NCI-H128 (cell line): Measurements from ENCODE around the gene FABP3.
"Not testable (repeated sequence)": the region's sequence is repeated elsewhere in the genome, so short reads cannot be mapped to it uniquely, and the experiment has no call there.

Experiments
- DNase-seq: peaks from one replicate; lab custom pipeline; 2025; ENCODE audit not compliant: unreplicated experiment; lab: John Stamatoyannopoulos, UW

The FABP3 gene

GRCh38 chr1:31399976-31400375, 27.1 kb upstream of the FABP3 start:
- no peak for DNase-seq

- no peak for DNase-seq
Measured at GRCh38 chr1:31398246-31398645, 25.4 kb upstream of the FABP3 start.

DNA sequence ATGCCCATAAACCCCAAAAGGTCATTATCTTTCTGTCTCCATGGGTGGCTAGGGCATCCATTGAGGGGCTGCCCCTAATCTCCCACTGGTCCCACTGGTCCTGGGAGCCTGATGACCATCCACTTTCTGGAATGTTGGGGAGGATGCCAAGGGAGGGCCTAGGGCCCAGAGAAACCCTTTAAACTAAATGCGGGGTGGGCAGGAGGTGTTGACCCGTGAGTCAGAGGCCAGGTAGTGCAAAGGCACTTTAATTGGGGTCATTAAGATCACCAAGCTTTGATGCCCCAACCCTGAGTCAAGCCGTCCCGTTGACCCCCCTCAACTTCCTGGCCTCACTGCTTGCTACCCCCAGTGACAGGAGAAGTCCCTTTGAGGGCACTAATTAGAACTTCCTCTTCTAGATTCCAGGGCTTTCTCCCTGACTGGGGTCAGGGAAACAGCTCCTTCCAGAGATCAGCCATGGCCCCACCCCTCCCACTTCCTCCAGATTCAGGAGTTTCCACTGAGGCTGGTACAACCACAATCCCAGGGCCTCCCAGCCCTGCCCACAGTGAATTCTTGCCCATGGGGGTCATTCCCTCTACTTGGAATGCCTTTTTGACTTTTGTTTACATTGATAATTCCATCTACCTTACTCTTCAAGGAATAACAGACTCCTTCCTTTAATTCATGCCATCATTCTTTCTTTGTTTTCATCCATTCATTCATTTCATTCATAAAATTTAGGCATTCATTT, 24.7 kb upstream of the FABP3 start:
- no peak for DNase-seq

GRCh38 chr1:31396633-31397351, 23.9 kb upstream of the FABP3 start:
- DNase-seq, result no peak

DNA sequence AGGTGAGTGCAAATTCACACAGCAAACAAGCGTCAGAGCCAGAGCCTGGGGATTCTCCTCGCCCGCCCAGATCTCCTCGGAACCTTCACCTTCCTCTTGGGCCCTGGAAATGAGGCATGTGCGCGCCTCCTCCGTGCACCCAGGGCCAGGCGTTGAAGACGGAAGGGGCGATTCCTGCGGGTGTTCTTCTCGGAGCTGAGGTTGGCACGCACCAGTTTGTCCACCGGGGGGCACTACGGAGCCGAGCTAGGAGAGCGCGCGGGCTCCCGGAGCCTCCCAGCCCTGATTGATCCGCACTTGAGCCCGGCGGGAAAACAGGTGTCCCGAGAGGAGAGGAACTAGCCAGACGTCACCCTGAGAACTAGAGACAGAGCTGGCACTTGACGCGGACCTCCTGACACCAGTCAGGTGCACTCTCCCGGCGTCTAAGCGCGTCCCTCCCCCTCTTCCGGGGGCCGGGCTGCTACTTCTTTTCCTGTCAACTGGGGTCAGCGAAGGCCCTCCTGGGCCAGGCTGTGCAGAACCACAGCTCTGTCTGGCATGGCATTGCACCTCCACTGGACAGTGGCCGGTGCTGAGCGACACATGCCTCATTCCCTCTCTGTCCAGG, 21.8 kb upstream of the FABP3 start:
- peak; percentile 90 for DNase-seq

DNA sequence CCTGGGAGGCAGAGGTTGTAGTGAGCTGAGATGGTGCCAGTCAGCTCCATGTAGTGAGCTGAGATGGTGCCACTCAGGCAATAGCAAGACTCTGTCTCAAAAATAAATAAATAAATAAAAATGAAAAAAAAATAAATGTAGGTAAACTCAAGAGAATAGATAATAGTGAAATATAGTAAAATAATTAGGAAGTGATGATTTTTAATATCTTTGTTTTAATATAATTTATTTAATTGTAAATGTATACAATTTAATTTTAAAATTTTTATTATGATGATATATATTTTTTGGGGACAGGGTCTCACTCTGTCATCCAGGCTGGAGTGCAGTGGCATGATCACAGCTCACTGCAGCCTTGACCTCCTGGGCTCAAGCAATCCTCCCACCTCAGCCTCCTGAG, 20.6 kb upstream of the FABP3 start:
- DNase-seq, result no peak

- DNase-seq, result no peak
Measured at GRCh38 chr1:31390071-31390470, 17.2 kb upstream of the FABP3 start.

DNA sequence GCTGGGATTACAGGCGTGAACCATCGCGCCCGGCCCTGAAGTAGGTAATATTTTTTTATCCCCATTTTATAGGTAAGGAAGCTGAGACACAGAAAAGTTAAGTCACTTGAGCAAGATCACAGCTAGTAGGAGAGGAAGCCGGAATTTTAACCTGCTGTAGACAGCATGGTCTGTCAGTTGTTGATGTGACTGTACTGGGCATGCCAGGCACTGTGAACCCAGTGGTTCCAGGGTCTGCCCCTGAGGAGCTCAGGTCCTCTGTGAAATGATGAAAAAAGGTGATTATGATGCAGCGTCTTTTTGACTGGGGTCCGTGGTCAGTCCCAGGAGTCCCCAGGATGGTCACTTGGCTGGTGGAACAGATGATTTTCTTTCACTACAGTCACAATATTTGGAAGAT, 16.7 kb upstream of the FABP3 start:
- DNase-seq, result no peak

GRCh38 chr1:31387612-31388011, 14.7 kb upstream of the FABP3 start:
- DNase-seq, result no peak

- not testable (repeated sequence) for DNase-seq
Measured at GRCh38 chr1:31386576-31387243, 13.8 kb upstream of the FABP3 start.

DNA sequence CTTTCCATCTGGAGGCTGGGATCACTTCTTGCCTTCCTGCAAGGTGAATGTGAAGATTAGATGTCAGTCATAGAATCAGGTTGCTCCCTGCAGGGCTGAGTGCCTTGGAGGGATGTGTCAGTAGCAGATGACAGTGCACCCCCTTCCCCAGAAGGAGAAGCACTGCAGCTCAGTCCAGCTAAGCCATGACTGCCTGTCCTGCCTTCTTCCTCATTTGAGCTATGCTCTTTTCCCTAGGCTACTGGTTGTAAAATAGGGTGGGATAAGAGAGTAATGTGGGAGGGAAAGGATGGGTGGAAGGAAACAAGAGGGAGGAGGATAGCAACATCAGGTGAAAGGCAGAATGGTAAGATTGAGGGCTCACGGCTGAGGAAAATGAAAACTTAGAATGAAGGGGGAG, 11.1 kb upstream of the FABP3 start:
- no peak for DNase-seq

DNA sequence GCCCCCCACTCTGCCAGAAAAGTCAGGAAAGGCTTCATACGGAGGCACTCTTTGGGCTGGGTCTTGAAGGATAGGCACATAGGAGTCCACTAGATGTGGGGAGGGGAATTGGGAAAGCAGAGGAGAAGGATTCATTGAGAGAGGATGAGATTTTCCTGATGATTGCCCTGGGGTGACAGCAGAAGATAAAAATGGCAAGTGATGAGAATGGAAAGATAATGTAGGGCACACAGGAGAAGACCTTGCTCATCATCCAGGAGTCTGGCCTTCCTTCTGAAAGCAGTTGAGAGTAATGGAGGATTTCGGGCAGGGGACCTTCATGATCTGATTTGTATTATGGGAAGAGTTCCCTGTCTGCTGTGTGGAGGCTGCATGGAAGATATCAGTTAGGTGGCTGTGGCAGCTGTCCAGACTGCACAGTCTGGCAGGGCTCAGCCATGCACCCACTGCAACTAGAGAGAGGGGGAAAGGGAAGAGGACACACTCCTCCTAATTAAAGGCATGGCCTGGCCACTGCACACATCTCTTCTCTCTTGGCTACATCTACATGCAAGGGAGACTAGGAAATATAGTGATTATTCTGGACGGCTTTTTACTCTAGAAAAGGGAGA, 9.6 kb upstream of the FABP3 start:
- DNase-seq, result no peak

DNA sequence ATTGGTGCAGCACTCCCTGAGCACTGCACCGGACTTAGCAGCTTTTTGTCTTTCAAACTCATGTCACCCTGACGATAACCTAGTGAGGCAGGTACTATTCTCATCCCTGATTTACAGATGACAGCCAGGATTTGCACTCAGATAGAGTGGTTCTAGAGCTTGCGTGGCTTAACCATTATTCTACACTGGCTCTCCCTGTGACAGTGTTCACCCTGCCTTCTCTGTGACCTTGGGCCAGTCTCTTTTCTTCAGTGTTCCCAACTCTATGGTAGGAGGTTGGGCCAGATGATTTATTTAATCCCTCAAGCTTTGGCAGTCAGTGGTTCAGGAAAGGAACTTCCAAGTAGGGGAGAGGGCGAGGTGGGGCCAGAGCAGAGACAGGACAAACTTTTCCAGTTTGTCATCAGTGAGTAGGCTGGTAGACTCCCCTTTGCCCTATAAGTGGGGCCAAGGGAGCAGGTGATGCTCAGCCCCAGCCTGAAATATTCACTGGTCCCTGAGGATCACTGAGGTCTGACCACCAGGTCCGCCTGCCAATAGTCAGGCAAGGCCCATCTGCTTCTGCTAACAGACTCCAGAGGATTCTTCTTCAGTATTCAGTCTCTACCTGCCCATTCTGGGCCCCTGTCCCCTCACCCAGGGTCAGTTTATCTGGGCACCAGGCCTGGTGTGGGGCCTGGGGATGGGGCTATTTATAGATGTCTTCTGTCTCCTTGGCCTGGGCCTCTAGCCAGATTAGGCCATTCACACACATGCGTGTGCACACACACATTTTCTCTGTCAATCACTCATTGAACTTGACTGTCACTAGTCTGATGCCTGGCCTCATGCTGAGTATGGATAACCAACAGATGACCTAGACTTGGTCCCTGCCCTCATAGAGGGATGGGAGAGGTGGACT, 8.8 kb upstream of the FABP3 start:
- no peak for DNase-seq

GRCh38 chr1:31380181-31380580, 7.3 kb upstream of the FABP3 start:
- no peak for DNase-seq

DNA sequence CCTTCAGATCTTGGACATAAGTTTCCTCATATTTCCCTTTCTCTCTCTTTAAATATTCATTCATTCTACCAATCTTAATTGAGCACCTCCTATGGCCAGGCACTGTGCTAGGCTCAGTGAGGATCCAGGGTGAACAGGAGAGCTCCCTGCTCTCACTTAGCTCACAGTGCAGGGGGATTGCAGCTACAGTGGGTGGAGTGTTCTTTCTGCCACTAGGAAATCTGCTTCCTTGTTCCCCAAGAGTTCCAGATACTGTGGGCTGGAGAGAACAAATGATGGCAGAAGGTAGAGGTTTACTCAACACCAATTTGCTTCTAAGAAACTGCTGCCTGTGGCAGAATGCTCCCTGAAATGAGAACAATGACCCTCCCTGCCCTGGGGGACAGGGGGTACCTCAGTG, 5.1 kb upstream of the FABP3 start:
- no peak for DNase-seq

GRCh38 chr1:31377364-31377863, 4.5 kb upstream of the FABP3 start:
- no peak for DNase-seq

- DNase-seq, result no peak
Measured at GRCh38 chr1:31376375-31377134, 3.7 kb upstream of the FABP3 start.

GRCh38 chr1:31374511-31375196, 1.8 kb upstream of the FABP3 start:
- no peak for DNase-seq
